Cortex of kidney (tissue), 1 donor: ENCODE data around the gene LMNTD2.

Source experiments
- DNase-seq: peaks from one replicate; lab custom pipeline; 2025; lab: John Stamatoyannopoulos, UW

Gene LMNTD2

DNA sequence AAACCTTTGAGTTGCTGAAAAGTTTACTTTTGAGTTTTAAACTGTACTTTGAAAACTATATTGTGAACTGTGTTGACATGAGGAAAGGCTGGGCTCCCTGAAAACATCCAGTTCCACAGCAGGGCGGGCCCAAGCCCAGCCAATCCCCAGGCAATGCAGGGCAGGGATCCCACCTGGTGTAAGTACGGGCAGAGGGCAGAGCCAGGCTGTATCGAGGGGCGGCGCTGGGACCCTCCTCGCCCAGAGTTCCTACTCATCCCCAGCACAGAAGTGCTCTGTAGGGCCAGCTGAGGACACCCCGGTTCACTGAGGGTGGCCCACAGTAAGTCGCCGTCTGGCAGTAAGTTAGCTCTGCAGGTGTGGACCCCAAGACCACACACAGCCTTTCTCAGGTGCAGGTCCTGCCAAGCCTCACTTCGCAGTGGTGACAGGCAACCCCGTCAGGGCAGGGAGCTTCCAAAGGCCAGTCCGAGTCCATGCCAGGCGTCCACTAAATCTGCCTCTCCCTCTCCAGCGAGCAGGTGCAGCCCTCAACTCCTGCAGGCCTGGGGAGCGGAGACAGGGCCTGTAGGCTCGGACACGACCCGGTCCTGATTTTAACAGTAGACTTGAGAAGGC lies 6.6 kb upstream of the LMNTD2 start:
- DNase-seq, result no peak

DNA sequence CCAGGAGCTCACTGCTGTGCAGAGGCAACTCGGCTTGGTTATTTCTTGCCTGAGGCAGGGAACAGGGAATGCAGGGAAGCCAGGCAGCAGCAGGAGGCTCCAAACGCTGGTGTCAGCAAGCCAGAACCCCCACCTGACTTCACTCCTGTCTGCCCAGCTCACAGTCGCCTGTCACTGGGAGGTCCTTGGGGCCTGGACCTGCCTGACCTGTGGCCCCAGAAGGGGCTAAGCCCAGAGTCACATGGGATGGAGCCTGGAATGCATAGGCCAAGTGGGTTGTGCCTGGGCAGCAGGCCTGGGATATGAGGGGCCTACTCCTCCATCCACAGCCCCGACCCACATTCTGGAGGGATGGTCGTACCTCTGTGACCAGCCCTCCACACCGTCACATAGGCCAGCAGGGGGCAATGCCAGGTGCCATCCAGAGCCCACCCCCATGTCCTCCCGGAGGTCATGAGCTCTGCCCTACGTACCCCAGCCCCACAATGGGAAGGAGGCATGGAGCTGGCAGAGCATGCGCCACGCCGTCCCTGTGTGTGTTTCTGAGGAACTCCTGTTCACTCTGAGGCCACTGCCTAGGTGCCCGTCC lies 5.5 kb upstream of the LMNTD2 start:
- DNase-seq, result no peak

- DNase-seq, result no peak
Measured at GRCh38 chr11:563812-564578, 3.5 kb upstream of the LMNTD2 start.

DNA sequence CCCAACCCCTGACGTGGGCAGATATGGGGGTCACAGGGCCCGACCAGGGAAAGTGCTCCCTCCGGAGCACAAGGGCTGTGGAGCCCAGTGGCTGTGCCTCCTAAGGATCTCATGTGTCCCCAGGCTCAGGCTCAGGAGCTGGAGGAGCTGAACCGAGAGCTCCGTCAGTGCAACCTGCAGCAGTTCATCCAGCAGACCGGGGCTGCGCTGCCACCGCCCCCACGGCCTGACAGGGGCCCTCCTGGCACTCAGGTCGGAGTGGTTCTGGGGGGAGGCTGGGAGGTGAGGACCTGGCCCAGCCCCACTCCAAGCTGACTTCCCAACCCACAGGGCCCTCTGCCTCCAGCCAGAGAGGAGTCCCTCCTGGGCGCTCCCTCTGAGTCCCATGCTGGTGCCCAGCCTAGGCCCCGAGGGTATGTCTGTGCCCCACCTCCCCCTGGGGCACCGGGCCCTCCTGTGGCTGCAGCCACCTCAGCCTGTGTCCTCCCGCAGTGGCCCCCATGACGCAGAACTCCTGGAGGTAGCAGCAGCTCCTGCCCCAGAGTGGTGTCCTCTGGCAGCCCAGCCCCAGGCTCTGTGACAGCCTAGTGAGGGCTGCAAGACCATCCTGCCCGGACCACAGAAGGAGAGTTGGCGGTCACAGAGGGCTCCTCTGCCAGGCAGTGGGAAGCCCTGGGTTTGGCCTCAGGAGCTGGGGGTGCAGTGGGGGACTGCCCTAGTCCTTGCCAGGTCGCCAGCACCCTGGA lies 2.7 kb upstream of the LMNTD2 start:
- DNase-seq, result no peak

GRCh38 chr11:562046-562645 lies 1.6 kb upstream of the LMNTD2 start:
- no peak for DNase-seq

DNA sequence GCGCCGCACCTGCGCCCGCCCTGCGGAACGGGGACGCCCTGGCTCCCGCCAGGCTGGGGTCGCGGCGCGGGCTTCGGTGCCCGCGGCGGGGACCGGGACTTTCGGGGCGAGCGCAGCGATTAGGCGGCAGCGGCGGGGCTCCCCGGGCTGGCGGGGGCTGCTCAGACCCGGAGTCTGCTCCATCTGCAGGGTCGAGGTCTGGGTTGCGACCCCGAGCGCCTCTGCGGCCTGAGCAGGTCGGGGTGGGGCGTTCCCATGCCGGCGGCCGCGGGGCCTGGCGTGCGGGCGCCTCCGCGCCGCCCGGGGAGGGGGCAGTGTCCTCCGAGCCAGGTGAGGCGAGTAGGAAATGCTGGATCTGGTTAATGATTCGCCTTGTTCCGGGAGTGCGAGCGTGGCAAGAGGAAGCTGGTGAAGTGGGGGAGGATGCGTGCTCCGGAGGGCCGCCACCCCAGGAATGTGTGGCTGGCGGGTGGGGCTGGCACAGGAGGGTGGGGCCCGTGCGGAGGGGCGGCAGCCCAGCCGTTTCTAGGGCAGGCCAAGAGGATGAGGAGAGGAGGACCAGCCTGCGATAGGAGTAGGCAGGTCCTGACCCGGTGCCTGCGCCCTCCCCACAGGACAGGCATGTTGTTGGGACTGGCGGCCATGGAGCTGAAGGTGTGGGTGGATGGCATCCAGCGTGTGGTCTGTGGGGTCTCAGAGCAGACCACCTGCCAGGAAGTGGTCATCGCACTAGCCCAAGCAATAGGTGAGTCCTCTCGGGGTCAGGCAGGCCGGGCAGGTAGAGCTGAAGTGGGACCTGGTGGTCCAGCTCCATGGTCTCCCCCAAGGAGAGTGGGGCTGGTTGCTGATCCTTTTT lies 838 bp upstream of the LMNTD2 start:
- no peak for DNase-seq

DNA sequence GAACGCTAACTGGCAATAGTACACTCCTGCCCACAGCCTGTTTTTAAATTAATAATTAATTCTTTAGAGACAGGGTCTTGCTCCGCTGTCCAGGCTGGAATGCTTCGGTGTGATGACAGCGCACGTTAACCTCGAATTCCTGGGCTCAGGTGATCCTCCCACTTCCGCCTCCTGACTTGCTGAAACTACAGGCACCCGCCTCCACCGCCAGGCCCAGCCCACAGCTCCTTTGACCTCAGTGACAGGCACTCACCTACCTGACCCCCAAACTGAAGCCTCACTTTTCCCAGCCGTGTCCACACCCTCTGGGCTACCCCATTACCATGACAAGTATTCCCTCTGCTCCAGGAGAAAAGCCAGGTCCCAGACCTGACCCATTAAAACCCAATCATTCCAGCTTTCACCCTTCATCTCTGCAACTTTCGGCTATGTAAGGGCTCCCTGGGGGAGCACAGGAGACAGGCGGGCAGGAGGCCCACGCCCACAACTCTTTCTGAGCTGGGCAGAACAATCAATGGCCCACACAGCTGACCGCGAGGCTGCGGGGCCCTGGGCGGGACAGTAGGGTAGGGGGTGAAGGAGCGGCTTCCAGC lies 730 bp downstream of the LMNTD2 start:
- no peak for DNase-seq

DNA sequence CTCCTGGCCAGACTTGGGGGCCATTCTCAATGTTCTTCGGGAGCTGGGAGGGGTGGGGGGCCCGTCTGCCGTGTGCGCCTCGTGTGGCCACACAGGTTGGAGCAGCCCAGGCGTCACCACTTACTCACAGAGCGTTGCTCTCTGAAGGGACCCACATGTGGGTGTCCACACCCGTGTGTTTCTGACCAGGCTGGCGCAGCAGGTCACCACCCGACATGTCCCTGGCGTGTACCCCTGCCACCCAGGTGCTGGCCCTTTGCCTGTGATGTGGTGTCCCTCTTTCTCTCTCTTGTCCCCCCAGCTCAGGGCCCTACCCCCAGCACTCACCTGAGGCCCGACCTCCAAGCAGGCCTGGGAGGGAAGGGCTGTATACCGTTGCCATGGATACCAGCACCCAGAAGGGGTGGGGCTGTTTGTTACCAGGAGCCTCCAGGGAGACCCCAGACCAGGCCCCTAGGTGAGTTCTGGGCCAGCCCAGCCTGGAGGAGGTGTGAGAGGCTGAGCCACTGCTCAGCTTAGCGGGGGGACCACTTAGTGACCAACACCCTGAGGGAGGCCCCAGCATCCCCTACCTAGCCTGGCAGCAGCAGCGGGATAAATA lies 1.4 kb downstream of the LMNTD2 start:
- DNase-seq, result no peak

DNA sequence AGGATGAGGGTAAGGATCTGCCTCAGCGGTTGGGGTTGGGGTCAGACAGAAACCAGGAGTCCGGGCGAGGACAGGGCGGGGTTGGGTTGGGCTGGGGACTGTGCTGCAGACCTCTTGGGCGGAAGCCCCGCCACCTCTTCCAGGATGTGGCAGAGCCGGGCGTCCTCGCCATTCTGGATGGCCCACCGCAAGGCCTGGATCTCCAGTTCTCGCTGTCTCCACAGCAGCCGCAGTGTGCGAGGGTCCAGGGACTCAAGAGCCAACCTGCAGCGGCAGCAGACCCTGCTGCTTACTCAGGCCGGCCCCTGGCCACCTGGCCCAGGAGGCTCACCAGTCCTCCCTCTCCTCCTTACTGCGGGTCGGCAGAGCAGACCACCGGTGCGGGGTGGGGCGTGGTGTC lies 2.0 kb downstream of the LMNTD2 start:
- DNase-seq, result no peak

GRCh38 chr11:557328-558132 lies 3.0 kb downstream of the LMNTD2 start:
- DNase-seq, result no peak

GRCh38 chr11:556662-557256 lies 3.8 kb downstream of the LMNTD2 start:
- no peak for DNase-seq

GRCh38 chr11:555780-556661 lies 4.5 kb downstream of the LMNTD2 start:
- DNase-seq, result no peak

DNA sequence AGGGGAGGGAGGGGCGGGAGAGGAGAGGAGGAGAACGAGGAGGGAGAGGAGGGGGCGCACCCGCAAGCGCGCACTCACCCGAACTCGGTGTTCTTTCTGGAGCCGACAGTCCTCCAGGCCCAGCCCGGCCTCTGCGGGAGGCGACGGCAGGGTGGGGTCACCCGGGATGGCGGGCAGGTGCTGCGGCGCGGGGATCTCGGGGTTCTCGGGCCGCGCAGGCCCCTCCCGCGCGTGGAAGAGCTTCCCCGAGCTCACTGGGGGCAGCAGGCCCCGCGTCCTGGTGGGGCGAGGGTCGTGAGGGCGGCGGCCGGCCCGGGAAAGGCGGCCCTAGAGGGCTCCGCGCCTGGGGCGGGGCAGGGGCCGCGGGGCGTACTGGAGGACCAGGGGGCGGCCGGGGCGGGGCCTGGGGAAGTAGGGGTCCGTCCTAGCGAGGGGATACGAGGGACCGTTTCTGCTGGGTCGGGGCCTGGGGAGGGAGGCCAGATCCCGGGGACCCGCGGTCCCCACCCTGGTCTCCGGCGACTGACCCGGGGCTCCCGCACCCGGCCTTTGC lies 5.2 kb downstream of the LMNTD2 start:
- no peak for DNase-seq

GRCh38 chr11:554428-555226 lies 5.9 kb downstream of the LMNTD2 start:
- no peak for DNase-seq

- DNase-seq, result no peak
Measured at GRCh38 chr11:553988-554340, 6.6 kb downstream of the LMNTD2 start.

GRCh38 chr11:553083-553987 lies 7.2 kb downstream of the LMNTD2 start:
- no peak for DNase-seq
